GM04503 (cell line): ENCODE measurements around the gene SLC46A1.
"Not testable (repeated sequence)": the region's sequence is repeated elsewhere in the genome, so short reads cannot be mapped to it uniquely, and the experiment has no call there.

Experiments
- DNase-seq: peaks from one replicate; pipeline ENCODE4 v3.0.0-alpha.2; 2012; ENCODE audit warnings: low read depth

Gene SLC46A1

GRCh38 chr17:28405632-28406472, at the start of gene SLC46A1:
Gene SLC46A1, minus strand, starts transcription at chr17:28406212. Its CDS starts 98 bp downstream, at chr17:28406114.
- DNase-seq: no peak

GRCh38 chr17:28449859-28450258, 43.8 kb upstream of the SLC46A1 start:
- DNase-seq: no peak

GRCh38 chr17:28447396-28447760, 41.4 kb upstream of the SLC46A1 start:
- DNase-seq: no peak

DNA sequence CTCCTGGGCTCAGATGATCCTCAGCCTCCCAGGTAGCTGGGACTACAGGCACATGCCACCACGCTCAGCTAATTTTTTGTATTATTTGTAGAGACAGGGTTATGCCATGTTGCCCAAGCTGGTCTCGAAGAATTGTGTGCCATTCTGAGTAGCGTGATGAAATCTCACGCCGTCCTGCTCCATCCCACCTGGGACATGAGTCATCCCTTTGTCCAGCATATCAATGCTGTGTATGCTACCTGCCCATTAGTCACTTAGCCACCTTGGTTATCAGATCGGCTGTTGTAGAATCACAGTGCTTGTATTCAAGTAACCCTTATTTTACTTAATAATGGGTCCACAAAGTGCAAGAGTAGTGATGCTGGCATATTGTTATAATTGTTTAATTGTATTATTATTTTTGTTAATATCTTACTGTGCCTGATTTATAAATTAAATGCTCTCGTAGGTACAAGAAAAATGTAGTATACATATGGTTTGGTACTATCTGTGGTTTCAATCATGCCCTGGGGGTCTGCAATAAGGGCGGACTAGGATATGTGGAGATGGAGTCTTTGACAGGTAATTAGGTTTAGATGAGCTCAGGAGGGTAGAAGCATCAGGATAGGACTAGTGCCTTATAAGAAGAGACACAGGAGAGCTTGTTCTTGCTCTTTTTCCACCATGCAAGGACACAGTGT, 40.8 kb upstream of the SLC46A1 start:
- no peak for DNase-seq

- DNase-seq: no peak
Observed at GRCh38 chr17:28443901-28444638, 38.1 kb upstream of the SLC46A1 start.

DNA sequence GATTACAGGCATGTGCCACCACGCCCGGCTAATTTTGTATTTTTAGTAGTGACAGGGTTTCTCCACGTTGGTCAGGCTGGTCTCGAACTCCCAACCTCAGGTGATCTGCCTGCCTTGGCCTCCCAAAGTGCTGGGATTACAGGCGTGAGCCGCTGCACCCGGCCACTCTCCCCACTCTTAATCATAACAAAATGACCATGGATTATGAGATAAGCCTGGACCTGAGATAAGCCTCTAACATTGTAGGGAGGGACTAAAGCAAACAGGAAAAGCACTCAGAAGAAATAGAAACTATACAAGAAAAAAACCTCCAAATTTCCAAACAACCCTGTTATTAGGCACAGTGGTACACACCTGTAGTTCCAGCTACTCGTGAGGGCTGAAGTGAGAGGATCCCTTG, 28.3 kb upstream of the SLC46A1 start:
- DNase-seq: not testable (repeated sequence)

DNA sequence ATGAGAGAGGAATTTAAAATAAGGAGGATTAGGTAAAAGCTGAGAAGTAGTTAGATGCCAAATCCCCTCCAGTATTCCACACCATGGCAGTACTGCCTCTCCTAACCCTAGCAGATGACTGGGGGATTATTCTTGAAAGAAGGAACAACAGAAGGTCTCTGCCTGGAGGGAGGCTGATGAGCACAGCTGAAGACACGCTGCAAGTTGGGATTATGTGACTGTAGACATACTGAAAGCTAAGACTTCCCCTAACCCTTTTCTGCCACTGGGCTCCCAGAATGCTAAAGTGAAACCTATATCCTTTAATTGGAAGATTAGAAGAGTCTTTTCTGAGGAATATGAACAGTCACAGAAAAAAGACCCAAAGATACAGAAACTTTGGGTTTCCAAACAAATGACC, 27.7 kb upstream of the SLC46A1 start:
- DNase-seq: no peak

GRCh38 chr17:28427982-28428381, 22.0 kb upstream of the SLC46A1 start:
- not testable (repeated sequence) for DNase-seq

GRCh38 chr17:28427371-28427770, 21.4 kb upstream of the SLC46A1 start:
- DNase-seq: no peak

DNA sequence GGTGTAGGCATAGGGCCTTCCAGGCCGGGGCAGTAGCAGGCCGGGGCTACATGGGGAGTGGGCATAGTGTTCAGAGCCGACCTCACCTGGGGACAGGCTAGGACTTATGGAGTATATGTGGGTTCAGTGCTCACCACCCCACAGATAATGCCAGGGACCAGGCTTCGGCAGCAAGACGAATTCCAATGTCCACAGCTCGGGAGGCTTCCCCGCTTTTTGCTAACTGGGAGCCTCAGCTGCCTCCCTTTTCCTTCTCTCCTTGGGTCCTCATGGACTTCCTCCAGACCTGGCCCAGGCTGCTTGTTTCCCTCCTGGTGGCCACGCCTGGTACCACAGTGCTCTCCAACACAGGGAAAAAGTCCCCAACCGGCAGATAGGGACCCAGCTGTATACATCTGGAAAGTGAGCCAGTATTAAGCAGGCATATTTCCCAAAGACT, 20.1 kb upstream of the SLC46A1 start:
- no peak for DNase-seq

DNA sequence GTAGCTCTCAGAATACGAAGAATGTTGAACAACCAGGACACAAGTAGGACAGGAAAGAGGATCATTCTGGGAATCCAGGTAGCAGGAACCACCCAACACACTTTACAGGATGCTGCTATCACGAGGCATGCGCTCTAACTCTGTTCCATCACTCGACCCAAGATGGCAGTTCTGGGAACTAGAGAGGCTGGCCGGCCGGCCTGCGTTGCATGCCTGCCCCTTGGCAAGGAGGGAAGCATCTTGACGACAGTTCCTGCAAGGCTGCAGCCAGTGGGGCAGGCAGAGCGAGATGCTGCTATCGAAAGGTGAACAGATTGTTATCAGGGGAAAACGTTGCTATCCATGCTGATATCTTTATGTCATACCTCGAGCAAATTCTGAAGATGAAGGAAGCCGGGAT, 19.2 kb upstream of the SLC46A1 start:
- no peak for DNase-seq

DNA sequence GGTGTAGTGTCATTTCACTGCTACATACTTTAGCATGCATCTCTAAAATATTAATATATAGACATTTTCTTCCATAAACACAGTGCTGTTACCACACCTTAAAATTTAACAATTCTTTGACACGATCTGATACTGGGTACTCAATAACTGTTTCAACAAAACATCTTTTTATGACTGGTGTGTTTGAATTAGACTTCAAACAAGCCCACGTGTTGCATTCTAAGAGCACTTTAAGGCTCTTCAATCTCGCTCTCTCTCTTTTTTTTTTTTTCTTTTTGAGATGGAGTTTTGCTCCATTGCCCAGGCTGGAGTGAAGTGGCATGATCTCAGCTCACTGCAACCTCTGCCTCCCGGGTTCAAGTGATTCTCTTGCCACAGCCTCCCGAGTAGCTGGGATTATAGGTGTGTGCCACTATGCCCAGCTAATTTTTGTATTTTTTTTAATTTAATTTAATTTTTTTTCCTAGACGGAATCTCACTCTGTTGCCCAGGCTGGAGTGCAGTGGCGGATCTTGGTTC, 15.8 kb upstream of the SLC46A1 start:
- no peak for DNase-seq

GRCh38 chr17:28416703-28417311, 10.8 kb upstream of the SLC46A1 start:
- DNase-seq: no peak

DNA sequence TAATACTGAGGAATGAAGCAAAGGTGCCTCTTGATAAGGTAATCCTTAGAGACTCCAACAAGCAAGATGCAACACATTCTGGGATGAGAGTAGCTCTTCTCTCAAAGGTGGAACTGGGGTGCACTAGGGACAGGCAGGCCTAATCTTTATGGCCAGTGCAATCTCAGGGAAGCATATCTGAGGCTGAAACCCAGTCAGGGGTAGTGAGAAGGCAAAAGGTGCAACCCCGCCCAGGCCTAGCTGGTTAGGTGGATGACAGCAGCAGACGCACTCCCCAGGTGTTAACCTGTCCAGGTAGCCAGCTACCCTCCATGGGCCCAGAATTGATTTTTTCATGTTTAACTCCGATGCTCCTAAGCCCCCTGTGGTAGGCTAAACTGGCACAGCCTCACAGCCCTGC, 9.9 kb upstream of the SLC46A1 start:
- DNase-seq: no peak

GRCh38 chr17:28413804-28414203, 7.8 kb upstream of the SLC46A1 start:
- DNase-seq: no peak

DNA sequence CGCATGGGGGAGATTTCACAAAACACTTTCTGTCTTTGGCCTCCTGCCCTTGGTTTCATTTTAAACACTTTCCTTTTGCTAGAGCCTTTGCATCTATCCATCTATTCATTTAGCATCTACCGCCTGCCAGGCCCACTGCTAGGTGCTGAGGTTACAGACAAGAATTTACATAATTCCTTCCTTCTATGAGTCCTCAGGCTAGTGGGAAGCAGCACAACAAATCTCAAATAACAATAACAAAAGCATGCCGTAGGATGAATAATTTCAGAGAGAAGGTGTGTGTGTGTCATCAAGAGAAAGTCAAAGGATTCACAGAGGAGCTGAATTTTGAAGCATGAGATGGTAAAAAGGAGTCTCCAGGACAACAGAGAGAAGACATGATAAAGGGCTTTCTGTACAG, 6.1 kb upstream of the SLC46A1 start:
- DNase-seq: no peak

DNA sequence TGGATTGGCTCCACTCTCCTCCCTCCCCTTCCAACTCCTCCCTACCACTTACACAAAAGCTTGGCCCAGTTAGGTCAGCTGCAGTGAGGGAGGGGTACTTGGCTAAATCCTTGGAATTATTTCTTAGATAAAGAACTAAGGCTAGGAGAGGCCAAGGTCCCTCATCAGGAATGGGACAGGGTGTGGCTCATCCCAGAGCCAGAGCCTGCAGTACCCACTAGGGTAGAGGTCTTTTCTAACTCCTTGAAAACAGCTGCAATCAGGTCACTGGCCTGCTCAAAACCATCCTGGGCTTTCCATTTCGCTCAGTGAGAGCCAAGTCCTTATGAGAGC, 1.9 kb upstream of the SLC46A1 start:
- no peak for DNase-seq

- no peak for DNase-seq
Observed at GRCh38 chr17:28407130-28407973, 1.3 kb upstream of the SLC46A1 start.

DNA sequence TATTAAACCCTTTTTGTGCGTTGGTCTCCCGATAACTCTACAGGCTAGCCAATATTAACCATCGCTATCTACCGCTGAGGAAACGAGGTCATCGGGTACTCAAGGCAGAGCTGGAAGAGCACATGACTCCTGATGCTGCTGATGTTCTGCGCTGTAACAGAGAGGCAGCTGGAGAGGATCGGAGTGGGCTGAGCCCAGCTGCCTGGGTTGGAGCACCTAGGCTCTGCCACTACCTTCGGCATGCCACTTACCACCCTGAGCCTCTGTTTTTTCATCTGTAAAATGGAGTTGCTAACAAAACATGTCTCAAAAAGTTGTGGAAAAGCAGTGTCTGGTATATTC, 432 bp upstream of the SLC46A1 start:
- DNase-seq: no peak

GRCh38 chr17:28404812-28405570, 1.0 kb downstream of the SLC46A1 start:
- no peak for DNase-seq

GRCh38 chr17:28404461-28404811, 1.6 kb downstream of the SLC46A1 start:
- no peak for DNase-seq
